Anterior cingulate cortex (tissue), 58 donors: ENCODE data around the gene FBXL2.
"Not testable (repeated sequence)": the region's sequence is repeated elsewhere in the genome, so short reads cannot be mapped to it uniquely, and the experiment has no call there.

ENCODE experiments used
- DNase-seq, 58 donors: peaks; one replicate each; lab custom pipeline; 2025; lab: John Stamatoyannopoulos, UW

The FBXL2 gene

GRCh38 chr3:33380653-33381052 is 103.4 kb downstream of the FBXL2 start:
- DNase-seq: no peak

GRCh38 chr3:33383951-33384350 is 106.7 kb downstream of the FBXL2 start:
- no peak for DNase-seq

GRCh38 chr3:33385423-33385822 is 108.2 kb downstream of the FBXL2 start:
- no peak for DNase-seq

- DNase-seq: no peak
These were observed 109.4 kb downstream of the FBXL2 start for GRCh38 chr3:33386631-33387030.

- DNase-seq: no peak
These were observed 111.3 kb downstream of the FBXL2 start for GRCh38 chr3:33388374-33389100.

DNA sequence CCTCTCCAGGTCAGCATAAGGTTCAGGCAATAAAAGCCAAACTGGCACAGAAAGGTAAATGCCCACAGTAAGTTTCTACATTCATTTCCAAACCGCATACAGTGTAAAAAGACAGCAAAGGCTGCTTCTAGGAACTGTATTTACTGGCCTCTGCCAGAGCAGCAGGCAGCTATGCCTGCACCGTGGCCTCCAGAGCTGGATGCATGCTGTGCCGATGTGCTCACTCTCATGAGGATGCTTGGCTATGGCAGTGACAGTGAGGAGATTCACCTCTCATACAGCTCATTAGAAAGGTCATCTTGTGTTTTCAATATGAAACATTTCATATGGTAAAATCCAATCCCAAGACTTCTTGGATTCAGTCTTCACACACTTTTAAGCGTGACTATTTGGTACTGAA is 112.7 kb downstream of the FBXL2 start:
- peak in 1 of 58 donors; percentile 17 for DNase-seq

DNA sequence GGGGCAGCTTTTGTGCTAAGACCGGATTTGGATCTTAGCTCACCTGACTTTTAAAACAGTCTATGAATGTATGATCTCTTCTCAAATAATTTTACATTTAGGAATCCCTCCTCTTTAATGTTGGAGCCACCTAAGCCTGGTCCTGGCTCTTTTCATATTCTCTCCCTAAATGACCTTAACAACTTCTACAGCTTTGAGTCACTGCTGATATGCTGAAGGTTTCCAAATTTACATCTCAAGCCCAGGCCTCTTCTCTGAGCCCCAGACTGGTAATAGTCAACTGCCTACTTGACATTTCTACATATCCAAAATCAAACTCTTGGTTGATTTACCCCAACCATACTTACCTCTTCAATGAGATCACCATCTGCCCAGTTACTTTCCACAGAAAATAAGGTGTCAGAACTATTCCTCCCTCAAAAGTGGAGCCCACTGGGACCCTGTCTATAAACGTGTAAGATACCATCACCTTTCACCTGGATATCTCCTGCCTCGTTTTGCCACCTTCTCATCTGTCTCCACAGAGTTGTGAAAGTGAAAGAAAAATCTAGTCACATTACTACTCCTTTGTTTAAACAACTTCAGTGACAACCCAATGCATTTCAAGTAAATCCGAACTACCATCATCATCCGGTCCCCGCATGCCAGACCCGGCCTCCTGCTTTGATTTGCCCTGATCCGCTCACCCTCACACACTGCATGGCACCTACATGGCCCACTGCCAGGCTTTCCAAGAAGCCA is 114.2 kb downstream of the FBXL2 start:
- DNase-seq: peak in 1 of 58 donors; percentile 10

- no peak for DNase-seq
These were observed 114.9 kb downstream of the FBXL2 start for GRCh38 chr3:33392144-33392543.

DNA sequence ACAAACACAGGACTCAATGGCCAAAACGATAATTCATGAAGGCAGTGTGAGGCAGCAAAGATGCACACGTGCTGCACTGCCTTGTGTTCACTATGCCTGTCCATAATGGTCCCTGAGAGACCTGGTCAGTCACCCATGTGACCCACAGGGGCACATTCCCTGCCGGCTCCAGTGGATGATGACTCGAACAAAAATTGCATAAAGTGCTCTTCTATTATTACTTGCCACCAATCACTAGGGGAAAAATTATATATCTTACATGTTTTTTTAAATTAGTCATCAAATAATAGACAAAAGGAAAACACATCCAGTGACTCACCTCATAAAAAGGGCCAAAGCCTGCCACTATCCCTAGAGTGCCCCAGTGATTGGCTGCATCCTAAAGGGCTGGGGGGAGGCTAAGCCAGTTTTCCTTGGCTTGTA is 115.5 kb downstream of the FBXL2 start:
- DNase-seq: no peak

- DNase-seq: no peak
These were observed 117.3 kb downstream of the FBXL2 start for GRCh38 chr3:33394403-33395054.

GRCh38 chr3:33395900-33396299 is 118.7 kb downstream of the FBXL2 start:
- no peak for DNase-seq

- no peak for DNase-seq
These were observed 121.2 kb downstream of the FBXL2 start for GRCh38 chr3:33398410-33398809.

DNA sequence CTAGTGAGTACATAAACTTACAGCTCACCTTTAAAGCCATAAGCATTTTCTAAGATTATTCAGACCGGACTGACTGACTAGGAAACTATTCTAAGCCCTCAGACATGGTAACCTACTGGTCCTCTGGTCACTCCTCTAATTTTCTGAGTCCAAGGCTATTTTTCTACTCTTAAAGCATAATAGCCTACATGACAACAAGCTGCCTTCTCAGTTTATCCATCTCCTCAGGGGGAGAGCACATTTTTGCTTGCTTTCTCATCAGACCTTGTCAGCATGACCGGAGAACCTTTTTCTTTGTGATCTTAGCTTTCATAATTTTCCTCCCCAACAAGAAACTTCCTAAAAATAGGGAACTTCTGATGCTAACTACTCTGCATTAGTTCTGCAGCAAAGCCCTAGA is 124.5 kb downstream of the FBXL2 start:
- DNase-seq: no peak

GRCh38 chr3:33402936-33403335 is 125.7 kb downstream of the FBXL2 start:
- no peak for DNase-seq

DNA sequence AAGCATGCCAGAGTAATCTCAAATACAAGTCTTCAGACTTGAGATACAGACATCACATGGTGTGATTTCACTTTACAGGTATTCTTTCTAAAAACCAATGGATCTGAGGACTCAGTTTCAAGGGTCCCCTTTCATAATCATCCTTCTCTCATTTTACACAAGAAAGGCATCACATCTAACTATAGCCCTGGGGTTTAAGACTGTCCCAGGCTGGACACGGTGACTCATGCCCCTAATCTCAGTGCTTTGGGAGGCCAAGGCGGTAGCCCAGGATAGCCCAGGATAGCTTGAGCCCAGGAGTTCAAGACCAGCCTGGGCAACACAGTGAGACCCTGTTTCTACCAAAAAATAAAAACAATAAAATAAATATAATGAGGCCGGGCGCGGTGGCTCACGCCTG is 126.5 kb downstream of the FBXL2 start:
- DNase-seq: no peak

DNA sequence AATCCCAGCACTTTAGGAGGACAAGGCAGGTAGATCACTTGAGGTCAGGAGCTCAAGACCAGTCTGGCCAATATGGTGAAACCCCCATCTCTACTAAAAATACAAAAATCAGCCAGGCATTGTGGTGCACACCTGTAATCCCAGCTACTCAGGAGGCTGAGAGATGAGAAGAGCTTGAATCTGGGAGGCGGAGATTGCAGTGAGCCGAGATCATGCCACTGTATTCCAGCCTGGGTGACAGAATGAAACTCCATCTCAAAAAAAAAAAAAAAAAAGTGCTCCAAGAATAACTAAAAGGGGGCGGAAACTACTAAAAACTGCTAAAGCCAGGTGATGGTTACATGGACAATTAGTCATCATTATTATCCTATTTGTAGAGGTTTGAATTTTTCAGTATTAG is 133.6 kb downstream of the FBXL2 start:
- DNase-seq: not testable (repeated sequence)

- no peak for DNase-seq
These were observed 139.9 kb downstream of the FBXL2 start for GRCh38 chr3:33417066-33417673.

- no peak for DNase-seq
These were observed 142.7 kb downstream of the FBXL2 start for GRCh38 chr3:33419948-33420347.

- no peak for DNase-seq
These were observed 143.7 kb downstream of the FBXL2 start for GRCh38 chr3:33420966-33421365.

- DNase-seq: no peak
These were observed 147.6 kb downstream of the FBXL2 start for GRCh38 chr3:33424606-33425452.
